CD4-positive, alpha-beta T cell treated with Interleukin-17A for 4 hours (primary cell): ENCODE data around the gene AVPR2.

Source experiments
- DNase-seq: peaks from one replicate; pipeline ENCODE4 v3.0.0-alpha.2; 2020; ENCODE audit warnings: mixed read lengths

Gene AVPR2

GRCh38 chrX:153886915-153887314 lies 17.6 kb upstream of the AVPR2 start:
- DNase-seq: no peak

DNA sequence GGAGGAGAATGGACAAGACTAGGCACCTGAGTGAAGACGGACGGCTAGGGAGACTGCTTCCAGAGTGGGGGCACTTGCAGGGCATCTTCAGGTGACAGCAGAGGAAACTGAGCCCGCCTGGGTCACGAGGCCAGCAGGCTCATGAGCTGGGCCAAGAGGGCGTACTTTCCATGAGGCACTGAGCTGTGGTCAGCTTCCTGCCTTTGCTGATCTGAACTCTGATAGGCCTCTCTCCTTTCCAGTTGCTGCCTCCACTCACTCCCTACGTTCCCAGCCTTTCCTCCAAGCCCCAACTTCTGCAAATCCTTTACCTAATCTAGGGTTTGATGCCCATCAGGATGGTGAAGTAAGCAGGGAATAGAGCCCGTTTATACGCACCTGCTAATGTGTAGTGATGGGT lies 17.1 kb upstream of the AVPR2 start:
- no peak for DNase-seq

DNA sequence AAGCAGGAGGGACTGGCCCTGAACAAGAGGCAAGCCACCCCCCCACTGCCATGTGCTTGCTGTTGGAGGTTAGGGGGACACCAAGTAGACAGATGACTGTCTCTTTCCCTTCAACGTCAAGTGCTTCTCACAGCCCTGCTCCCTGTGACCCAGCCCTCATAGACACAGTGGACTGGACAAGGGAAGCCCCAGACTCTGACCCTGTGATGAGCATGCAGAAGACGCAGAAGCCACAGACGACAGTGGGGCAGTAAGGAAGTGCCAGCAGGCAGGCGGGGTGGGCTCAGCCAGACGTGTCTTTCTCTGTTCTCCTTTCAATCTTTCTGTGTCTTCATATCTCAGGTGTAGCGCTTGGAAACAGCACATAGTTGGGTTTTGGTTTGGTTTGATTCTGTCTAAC lies 16.1 kb upstream of the AVPR2 start:
- no peak for DNase-seq

GRCh38 chrX:153889123-153889522 lies 15.3 kb upstream of the AVPR2 start:
- no peak for DNase-seq

GRCh38 chrX:153897899-153898298 lies 6.6 kb upstream of the AVPR2 start:
- DNase-seq: no peak

GRCh38 chrX:153900831-153901752 lies 3.4 kb upstream of the AVPR2 start:
- peak; percentile 70 for DNase-seq

- no peak for DNase-seq
Observed at GRCh38 chrX:153901753-153902140, 2.7 kb upstream of the AVPR2 start.

- DNase-seq: no peak
Observed at GRCh38 chrX:153902385-153902784, 2.1 kb upstream of the AVPR2 start.

- DNase-seq: no peak
Observed at GRCh38 chrX:153903238-153903980, 1.1 kb upstream of the AVPR2 start.

DNA sequence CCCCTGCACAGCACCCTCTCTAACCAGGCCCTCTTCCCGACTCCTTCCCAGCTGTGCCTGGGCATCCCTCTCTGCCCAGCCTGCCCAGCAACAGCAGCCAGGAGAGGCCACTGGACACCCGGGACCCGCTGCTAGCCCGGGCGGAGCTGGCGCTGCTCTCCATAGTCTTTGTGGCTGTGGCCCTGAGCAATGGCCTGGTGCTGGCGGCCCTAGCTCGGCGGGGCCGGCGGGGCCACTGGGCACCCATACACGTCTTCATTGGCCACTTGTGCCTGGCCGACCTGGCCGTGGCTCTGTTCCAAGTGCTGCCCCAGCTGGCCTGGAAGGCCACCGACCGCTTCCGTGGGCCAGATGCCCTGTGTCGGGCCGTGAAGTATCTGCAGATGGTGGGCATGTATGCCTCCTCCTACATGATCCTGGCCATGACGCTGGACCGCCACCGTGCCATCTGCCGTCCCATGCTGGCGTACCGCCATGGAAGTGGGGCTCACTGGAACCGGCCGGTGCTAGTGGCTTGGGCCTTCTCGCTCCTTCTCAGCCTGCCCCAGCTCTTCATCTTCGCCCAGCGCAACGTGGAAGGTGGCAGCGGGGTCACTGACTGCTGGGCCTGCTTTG lies 1.1 kb downstream of the AVPR2 start:
- DNase-seq: no peak

GRCh38 chrX:153906126-153906917 lies 1.8 kb downstream of the AVPR2 start:
- DNase-seq: no peak

- DNase-seq: no peak
Observed at GRCh38 chrX:153907456-153907855, 3.0 kb downstream of the AVPR2 start.

- DNase-seq: no peak
Observed at GRCh38 chrX:153908219-153908860, 3.9 kb downstream of the AVPR2 start.

GRCh38 chrX:153909024-153909979 lies 4.8 kb downstream of the AVPR2 start:
- no peak for DNase-seq

- DNase-seq: no peak
Observed at GRCh38 chrX:153909980-153910360, 5.5 kb downstream of the AVPR2 start.

GRCh38 chrX:153910446-153910845 lies 6.0 kb downstream of the AVPR2 start:
- no peak for DNase-seq

- DNase-seq: no peak
Observed at GRCh38 chrX:153911798-153912197, 7.3 kb downstream of the AVPR2 start.

GRCh38 chrX:153913211-153913610 lies 8.7 kb downstream of the AVPR2 start:
- DNase-seq: no peak

- no peak for DNase-seq
Observed at GRCh38 chrX:153913701-153914100, 9.2 kb downstream of the AVPR2 start.

- DNase-seq: peak; percentile 0
Observed at GRCh38 chrX:153917869-153918268, 13.4 kb downstream of the AVPR2 start.

DNA sequence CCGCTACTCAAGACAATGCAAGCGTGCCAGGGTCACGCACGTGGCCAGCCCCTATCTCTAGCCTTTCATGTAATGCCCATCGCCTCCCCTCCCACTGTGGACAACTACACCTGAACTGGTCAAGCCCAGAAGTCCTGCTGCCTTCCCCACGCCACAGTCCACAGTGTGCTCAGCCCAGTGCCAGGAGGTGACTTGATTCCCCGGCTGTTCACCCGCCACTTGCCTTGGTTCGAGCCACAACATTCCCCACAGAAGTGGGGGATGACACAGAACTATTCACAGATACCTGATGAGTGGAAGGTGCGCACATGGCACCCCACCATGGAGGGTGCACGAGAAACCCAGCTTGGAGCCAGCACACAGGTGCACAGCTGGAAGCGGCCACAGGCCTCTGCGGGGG lies 14.8 kb downstream of the AVPR2 start:
- no peak for DNase-seq
